ENCODE data around the gene FGF12.

The FGF12 gene

GRCh38 chr3:192207239-192207638, 520.1 kb downstream of the FGF12 start:
- DNase-seq = no peak
- in situ Hi-C loops (cut with HindIII; ENCODE audit: low pct_ligation_motif_present, low pct_unique_long_range_greater_than_20kb, low sequenced_read_pairs) = no loop called here

GRCh38 chr3:192194085-192194484, 533.3 kb downstream of the FGF12 start:
- no peak for DNase-seq
- in situ Hi-C loops (cut with HindIII; ENCODE audit: low pct_ligation_motif_present, low pct_unique_long_range_greater_than_20kb, low sequenced_read_pairs) = no loop called here

GRCh38 chr3:192188218-192188835, 539.0 kb downstream of the FGF12 start:
- in situ Hi-C loops (cut with HindIII; ENCODE audit: low pct_ligation_motif_present, low pct_unique_long_range_greater_than_20kb, low sequenced_read_pairs) = no loop called here
- DNase-seq = peak; percentile 68

- in situ Hi-C loops (cut with HindIII; ENCODE audit: low pct_ligation_motif_present, low pct_unique_long_range_greater_than_20kb, low sequenced_read_pairs) = no loop called here
Measured at GRCh38 chr3:192187485-192188051, 539.8 kb downstream of the FGF12 start.

GRCh38 chr3:192186498-192186897, 540.8 kb downstream of the FGF12 start:
- DNase-seq = no peak
- in situ Hi-C loops (cut with HindIII; ENCODE audit: low pct_ligation_motif_present, low pct_unique_long_range_greater_than_20kb, low sequenced_read_pairs) = no loop called here

More at GRCh38 chr3:192187485-192188051, 539.8 kb downstream of the FGF12 start:
- DNase-seq = peak; percentile 14

- in situ Hi-C loops (cut with HindIII; ENCODE audit: low pct_ligation_motif_present, low pct_unique_long_range_greater_than_20kb, low sequenced_read_pairs) = no loop called here
- DNase-seq = no peak
Measured at GRCh38 chr3:192186045-192186444, 541.3 kb downstream of the FGF12 start.

GRCh38 chr3:192183109-192183508, 544.2 kb downstream of the FGF12 start:
- in situ Hi-C loops (cut with HindIII; ENCODE audit: low pct_ligation_motif_present, low pct_unique_long_range_greater_than_20kb, low sequenced_read_pairs) = no loop called here
- no peak for DNase-seq

GRCh38 chr3:192181151-192181550, 546.2 kb downstream of the FGF12 start:
- in situ Hi-C loops (cut with HindIII; ENCODE audit: low pct_ligation_motif_present, low pct_unique_long_range_greater_than_20kb, low sequenced_read_pairs) = no loop called here
- DNase-seq = no peak

GRCh38 chr3:192177383-192177782, 550.0 kb downstream of the FGF12 start:
- in situ Hi-C loops (cut with HindIII; ENCODE audit: low pct_ligation_motif_present, low pct_unique_long_range_greater_than_20kb, low sequenced_read_pairs) = no loop called here
- no peak for DNase-seq

GRCh38 chr3:192174283-192174682, 553.1 kb downstream of the FGF12 start:
- no peak for DNase-seq
- in situ Hi-C loops (cut with HindIII; ENCODE audit: low pct_ligation_motif_present, low pct_unique_long_range_greater_than_20kb, low sequenced_read_pairs) = no loop called here

GRCh38 chr3:192171213-192171612, 556.1 kb downstream of the FGF12 start:
- DNase-seq = no peak
- in situ Hi-C loops (cut with HindIII; ENCODE audit: low pct_ligation_motif_present, low pct_unique_long_range_greater_than_20kb, low sequenced_read_pairs) = no loop called here

GRCh38 chr3:192170659-192171058, 556.7 kb downstream of the FGF12 start:
- in situ Hi-C loops (cut with HindIII; ENCODE audit: low pct_ligation_motif_present, low pct_unique_long_range_greater_than_20kb, low sequenced_read_pairs) = no loop called here
- no peak for DNase-seq

GRCh38 chr3:192170031-192170430, 557.3 kb downstream of the FGF12 start:
- no peak for DNase-seq
- in situ Hi-C loops (cut with HindIII; ENCODE audit: low pct_ligation_motif_present, low pct_unique_long_range_greater_than_20kb, low sequenced_read_pairs) = no loop called here

- in situ Hi-C loops (cut with HindIII; ENCODE audit: low pct_ligation_motif_present, low pct_unique_long_range_greater_than_20kb, low sequenced_read_pairs) = no loop called here
- DNase-seq = peak; percentile 23
Measured at GRCh38 chr3:192169332-192169915, 557.9 kb downstream of the FGF12 start.

GRCh38 chr3:192168202-192168601, 559.1 kb downstream of the FGF12 start:
- in situ Hi-C loops (cut with HindIII; ENCODE audit: low pct_ligation_motif_present, low pct_unique_long_range_greater_than_20kb, low sequenced_read_pairs) = no loop called here
- DNase-seq = no peak

GRCh38 chr3:192165552-192165951, 561.8 kb downstream of the FGF12 start:
- no peak for DNase-seq
- in situ Hi-C loops (cut with HindIII; ENCODE audit: low pct_ligation_motif_present, low pct_unique_long_range_greater_than_20kb, low sequenced_read_pairs) = no loop called here

GRCh38 chr3:192161661-192162060, 565.7 kb downstream of the FGF12 start:
- in situ Hi-C loops (cut with HindIII; ENCODE audit: low pct_ligation_motif_present, low pct_unique_long_range_greater_than_20kb, low sequenced_read_pairs) = no loop called here
- no peak for DNase-seq

GRCh38 chr3:192156382-192156781, 571.0 kb downstream of the FGF12 start:
- DNase-seq = no peak
- in situ Hi-C loops (cut with HindIII; ENCODE audit: low pct_ligation_motif_present, low pct_unique_long_range_greater_than_20kb, low sequenced_read_pairs) = no loop called here

GRCh38 chr3:192155194-192155593, 572.1 kb downstream of the FGF12 start:
- no peak for DNase-seq
- in situ Hi-C loops (cut with HindIII; ENCODE audit: low pct_ligation_motif_present, low pct_unique_long_range_greater_than_20kb, low sequenced_read_pairs) = no loop called here

- in situ Hi-C loops (cut with HindIII; ENCODE audit: low pct_ligation_motif_present, low pct_unique_long_range_greater_than_20kb, low sequenced_read_pairs) = no loop called here
- no peak for DNase-seq
Measured at GRCh38 chr3:192133271-192133670, 594.1 kb downstream of the FGF12 start.
